HG03139 (cell line): ENCODE data around the gene GGN.

ENCODE experiments used
- ATAC-seq: cut with Tn5 transposase; IDR thresholded peaks from one replicate; pipeline ENCODE4 v1.9.1; 2021; ENCODE audit not compliant: unreplicated experiment

Gene GGN

DNA sequence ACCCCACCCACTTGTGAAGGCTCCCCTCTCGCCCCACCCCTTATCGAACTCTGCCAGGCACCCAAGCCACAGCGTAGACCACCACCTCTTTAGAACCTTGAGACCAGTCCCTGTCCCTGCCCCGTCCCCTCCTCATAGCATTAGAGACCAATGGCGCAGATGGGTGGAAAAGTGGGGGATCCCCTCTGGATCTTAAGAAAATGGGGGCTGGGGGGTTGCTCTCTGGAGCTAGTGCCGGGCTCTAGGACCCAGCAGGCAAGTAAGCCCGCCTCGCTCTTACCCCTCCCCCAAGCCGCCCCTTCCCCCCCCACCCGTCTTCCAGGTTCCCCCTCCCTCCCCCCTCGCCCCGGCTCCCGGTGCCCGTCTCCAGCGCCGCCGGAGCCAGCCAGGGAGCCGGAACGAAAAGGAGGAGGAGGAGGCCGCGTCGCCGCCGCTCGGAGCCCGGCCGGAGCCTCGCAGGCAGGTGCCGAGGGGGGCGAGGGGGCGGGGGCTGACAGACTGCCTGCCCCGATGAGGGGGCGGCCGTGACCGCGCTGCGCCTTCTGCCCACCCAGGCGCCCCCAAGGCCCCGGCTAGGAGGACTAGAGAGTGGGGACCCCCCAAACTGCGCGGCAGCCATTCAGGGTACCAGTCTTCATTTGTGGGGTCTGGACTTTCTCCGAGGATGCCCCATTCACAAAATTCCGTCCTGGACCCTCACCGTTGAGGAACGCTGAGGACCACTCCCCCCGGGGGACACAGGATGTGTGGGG is 691 bp upstream of the GGN start, which contains the start of gene SPRED3:
Gene SPRED3 (plus strand): TSS at position 349 of the 752 bp plus-strand sequence. CDS start 1,606 bp downstream, outside the sequence.
- ATAC-seq: no peak

DNA sequence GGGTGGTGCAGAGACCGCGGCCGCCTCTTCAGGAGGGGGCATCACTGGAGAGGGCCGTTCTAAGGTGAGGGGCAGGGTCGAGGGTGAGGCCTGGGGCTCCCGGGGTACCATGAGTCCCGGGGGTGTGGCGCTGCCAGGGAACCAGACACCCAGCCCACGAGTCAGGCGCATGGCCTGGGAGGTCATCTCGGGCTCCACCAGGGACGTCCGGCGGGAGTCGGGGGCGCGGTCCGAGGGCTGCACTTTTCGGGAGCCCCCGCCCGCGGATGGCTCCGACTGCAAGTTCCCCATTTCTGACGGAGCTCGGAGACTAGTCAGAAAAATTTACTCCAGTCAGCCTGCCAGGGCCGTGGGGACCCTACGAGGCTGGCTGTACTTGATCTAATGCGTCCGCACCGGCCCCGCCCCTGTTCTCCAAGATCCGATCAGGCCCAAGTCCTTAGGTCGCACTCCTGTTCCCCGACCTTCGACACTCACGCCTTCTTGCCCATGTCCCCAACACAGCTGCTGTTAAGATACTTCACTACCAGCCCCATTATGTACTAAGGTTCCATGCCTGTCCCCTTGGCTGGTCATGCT is 774 bp downstream of the GGN start:
- no peak for ATAC-seq

DNA sequence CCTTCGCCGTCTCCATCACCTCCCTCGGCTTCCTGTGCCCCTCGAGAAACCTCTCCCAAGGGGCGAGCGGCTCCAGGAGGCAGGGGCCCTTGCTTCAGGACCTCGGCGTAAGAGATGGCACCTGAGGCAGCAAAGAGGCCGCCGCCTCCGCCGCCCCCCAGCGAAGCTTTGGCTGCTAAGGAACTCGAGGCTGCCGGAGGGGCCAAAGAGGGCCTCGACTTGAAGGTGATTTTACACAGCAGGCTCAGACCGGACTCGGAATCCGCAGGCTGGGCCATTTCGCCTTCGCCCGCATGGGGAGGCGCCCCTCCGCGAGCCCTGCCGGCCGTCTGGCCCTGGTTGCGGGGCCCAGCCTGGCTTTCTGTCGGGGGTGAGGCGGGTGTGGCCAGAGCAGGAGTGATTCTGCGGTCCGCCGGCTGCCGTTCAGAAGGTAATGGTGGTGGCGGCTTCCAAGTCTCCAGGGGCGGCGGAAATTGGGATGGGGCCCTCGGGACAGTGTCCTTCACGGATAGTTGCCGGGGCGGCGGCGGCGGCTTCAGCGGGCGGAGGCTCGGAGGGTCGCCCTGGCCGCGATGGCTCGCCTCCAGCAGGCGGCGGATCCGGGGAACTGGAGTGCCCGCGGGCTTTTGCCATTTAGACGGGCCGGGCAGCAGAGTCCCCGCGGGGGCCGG is 1.4 kb downstream of the GGN start:
- no peak for ATAC-seq

DNA sequence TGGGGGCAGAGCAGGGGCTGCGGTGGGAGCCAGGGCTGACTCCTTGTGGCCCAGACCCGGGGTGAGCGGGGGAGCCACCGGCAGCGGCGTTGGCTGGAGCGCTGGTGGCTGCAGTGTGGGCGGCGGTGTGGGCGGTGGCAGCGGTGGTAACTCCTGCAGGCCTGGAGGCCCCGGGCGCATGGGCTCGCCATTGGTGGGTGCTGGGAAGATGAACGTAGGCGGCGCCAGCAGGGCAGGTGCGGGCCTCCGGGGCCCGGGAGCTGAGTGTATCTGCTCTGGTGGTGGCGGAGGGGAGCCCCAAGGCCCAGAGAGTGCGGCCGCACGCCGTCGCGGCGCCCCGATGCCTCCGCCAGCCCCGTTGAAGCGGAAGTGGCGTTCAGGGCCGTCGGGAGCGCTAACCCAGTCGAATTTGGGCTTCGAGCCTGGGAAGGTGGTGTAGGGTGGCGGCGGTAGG is 2.0 kb downstream of the GGN start:
- no peak for ATAC-seq

DNA sequence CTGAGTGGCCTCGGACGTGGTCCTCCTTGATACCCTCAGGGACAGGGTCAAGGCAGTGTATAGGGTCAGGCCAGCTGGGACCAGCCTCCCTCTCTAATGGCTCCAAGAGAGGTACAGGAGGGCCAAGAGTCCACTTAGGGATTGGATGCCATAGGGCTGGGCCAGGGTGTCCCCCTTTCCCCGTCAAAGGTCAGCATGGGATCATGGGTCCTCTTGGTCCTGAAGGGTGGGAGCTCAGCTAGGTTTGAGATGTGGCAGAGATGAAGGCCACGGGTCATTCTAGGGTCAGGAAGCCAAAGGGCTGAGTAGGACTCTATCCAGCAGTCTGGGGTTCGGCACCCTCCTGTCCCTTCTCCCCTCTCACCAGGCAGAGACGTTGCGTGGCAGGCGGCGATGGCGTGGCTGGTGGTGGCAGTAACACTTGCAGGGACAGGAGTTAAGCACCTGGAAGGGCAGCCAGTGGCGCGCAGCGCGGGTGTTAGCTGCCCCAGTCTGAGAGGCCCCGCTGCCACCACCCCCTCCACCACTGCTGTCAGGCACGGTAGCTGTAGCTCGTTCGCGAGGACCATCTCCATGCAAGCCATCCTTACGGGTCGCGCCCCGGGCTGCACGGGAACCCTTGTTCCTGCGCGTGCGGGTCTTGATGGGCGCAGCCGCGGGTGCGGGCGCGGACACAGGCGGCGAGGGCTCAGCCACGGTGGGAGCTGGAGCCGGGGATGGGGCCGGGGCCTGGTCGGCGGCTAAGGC is 2.6 kb downstream of the GGN start:
- ATAC-seq: no peak

DNA sequence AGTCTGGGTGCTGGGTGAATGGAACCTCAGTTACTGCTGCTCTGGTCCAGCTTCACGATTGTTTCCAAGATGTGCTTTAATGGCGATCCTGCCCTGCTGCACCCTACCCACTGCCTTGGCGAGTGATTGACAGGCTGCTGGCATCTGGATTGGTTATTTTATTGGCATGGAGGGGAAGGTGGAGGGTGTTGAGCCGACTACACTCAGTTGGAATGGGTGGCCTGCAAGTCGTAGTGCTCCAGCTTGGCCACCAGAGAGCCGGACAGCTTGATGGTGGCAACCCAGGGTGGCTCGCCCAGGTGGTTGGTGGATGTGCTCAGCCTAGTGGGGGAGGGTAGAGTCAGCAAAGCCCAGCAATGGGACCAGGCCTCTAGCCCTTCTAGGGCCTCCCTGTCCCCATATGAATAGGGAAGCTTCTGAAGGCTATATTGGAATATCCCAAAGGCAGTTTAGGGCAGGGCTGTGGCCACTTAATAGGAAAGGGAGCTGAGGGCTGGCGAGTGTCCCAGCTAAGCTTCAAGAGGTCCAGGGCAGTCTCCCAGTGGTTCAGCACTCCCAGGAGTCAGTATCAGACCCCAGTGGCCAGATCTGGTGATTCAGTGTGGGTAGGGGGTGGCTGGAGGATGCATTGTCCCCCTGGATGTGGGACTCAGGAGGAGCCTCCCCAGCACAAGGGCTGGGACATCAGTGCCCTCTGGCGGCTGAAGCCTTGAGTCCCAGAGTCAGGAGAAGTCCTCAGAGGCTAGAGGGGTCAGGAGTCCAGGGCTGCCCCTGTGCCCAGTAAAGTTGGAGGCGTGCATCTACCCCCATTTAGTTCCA is 3.4 kb downstream of the GGN start:
- ATAC-seq: no peak

DNA sequence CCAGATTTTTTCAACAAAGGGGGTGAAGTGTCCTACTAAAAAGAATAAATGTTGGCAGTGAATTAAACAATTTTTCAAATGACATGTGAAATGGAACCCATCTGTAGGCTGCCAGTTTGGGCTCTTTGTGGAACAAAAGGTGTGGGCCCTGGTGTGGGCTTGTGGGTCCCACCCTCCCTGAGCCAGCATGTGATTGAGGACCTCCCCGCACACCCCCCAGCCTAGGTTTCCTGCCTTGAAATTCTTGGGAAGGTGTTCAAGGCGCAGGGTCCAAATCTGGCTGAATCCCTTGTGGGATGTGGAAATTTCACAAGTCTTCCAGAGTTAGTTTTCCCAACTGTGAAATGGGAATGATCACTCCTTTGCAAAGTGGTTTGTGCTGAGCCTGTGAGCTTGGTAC is 4.1 kb downstream of the GGN start:
- no peak for ATAC-seq

DNA sequence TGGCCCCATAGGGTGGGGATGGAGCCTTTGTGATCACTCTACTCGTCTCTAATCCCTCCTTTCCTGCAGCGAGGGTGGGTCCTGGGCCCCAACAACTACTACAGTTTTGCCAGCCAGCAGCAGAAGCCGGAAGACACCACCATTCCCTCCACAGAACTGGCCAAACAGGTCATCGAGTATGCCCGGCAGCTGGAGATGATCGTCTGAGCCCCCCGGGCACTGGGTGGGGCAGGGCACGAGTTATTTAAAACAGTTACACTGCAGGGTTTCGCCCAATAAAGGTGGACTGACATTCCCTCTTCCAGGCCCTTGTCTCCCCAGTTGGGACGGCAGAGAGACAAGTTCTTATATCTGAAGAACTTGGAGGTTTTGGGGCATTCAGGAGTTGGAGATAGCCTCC is 4.7 kb downstream of the GGN start:
- no peak for ATAC-seq

DNA sequence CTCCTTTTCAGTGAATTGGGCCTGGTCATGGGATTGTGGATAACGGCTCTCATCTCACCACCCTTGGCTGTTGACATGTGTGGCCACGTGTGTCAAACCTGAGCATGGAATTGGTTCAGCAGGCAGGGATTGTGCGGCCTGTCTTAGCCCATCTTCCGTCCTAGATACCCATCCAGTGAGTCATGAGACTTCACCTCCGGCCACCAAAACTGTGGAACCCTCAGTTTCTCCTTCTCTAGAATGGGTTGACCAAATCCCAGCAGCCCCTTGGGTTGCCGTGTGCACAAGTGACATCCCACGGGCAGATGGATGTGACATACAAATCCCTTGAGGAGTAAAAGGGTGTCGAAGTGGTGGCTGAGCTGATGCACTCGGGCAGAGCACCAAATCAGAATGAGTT is 6.7 kb downstream of the GGN start:
- no peak for ATAC-seq

DNA sequence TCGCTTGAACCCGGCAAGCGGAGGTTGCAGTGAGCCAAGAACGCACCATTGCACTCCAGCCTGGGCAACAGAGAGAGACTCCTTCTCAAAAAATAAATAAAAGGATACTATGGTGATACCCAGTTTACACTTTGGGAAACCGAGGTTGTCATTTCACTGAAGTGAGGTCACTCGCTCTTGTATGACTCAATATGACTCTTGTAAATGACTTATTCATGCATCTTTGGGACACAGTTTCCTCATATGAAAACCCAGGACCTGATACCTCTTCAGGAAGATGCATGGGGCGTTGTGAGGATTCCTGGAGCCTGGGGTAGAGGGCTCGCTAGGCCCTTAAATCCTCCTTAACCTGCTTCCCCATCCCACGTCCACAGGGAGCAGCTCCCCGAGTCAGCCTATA is 9.0 kb downstream of the GGN start:
- no peak for ATAC-seq

DNA sequence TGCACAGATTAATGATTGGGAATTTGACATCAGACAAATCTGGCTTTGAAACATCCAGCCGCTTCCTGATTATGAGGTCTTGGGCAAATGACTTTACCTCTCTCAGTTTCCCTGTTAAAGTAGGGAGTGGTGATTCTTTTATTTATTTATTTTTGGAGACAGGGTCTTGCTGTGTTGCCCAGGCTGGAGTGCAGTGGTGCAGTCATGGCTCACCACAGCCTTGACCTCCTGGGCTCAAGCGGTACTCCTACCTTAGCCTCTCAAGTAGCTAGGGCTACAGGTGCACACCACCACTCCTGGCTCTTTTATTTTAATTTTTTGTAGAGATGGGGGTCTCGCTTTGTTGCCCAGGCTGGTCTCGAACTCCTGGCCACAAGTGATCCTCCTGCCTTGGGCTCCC is 10.8 kb downstream of the GGN start:
- ATAC-seq: no peak

DNA sequence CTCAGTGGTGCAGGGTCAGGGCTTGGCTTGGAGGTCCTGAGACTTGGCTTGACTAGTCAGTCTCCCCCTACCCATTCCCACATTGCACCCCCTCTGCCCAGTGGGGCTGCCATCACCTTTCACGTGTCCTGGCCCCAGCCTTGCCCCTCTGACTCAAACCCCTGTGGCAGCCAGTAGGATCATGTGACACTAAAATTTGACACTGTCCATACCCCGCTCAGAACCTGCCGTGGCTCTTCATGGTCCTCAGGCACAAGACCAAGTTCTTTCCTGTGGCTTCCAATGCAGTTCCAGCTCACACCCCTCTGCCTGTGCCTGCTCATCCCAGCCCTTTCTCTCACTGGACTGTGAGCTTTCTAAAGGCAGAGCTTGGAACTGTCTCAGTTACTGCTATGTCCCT is 11.3 kb downstream of the GGN start:
- ATAC-seq: no peak

DNA sequence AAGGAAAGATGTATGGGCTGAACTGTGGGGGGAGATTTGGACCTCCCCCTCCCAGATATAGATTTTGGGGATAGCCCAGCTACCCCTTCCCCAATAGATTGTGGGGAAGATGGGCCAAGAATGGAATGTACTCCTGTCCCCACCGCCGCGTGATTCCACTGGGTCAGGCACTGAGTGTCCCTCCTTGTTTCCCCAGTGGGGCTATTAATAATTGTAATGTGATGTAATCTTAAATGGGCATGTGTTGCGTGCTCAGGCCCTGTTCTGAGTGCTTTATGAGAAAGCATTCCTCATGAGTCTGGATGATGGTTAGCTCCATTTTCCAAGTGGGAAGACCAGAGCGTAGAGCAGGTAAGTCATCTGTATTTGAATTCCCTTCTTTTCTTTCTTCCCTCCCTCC is 12.1 kb downstream of the GGN start:
- no peak for ATAC-seq

DNA sequence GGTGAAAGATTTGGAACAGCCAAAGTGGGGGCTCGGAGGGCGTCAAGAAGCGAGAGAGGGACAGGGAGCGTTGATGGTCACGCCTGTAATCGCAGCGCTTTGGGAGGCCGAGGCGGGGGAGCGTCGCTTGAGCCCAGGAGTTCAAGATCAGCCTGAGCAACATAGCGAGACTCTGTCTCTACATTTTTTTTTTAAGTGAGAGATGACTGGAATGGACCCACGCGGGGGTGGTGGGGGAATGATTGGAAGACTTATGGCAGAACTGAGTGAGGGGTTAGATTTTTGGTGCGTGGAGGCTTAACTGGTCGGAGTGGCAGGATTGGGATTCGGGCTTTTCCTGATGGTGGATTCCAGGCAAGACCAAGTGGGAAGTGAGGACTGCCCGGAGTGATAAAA is 12.7 kb downstream of the GGN start:
- no peak for ATAC-seq

DNA sequence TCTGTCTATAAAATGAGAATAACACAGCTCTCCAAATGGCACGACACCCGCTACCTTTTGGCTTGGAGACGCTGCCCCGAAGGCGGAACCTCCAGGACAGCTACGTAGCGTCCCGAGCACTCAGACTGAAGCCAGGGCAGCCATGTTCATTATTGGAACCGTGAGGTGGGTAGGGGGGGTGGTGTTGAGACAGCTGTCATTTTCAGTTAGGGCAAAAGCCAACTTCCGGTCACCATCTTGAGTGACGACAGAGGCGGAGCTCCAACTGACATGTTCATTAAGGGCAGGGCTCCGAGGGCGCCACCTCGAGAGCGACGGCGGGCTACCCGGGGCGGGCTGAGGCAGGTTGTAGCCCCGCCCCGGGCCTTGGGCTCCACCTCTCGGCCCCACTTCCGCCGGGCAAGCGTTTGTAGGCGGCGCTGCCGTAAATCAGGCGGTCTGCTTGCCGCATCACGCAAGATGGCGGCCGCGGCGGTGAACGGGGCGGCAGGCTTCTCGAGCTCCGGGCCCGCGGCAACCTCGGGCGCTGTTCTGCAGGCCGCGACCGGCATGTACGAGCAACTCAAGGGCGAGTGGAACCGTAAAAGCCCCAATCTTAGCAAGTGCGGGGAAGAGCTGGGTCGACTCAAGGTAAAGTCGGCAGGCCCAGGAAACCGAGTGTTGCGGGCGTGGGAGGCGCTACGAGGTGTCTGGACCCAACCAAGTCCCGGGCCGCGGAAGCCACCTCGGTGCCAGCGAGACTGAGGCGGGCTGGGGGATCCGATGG is 13.3 kb downstream of the GGN start, which contains the start of gene PSMD8:
Gene PSMD8 (plus strand): TSS at position 240 of the 766 bp plus-strand sequence. CDS start 31 bp downstream, at position 271.
- peak; percentile 89 for ATAC-seq

DNA sequence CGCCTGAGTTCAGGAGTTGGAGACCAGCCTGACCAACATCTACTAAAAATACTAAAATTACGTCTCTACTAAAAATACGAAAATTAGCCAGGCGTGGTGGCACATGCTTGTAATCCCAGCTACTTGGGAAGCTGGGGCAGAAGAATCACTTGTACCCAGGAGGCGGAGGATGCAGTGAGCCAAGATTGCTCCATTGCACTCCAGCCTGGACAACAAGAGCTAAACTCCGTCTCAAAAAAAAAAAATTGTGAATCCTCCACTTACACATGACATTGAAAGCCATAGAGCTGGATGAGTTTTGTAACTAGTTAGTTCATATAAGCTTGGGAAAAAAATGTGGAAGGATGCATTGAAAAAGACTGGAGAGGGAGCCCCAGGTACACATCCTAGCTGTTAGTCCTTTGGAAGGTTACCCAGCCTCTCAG is 13.9 kb downstream of the GGN start:
- ATAC-seq: no peak

DNA sequence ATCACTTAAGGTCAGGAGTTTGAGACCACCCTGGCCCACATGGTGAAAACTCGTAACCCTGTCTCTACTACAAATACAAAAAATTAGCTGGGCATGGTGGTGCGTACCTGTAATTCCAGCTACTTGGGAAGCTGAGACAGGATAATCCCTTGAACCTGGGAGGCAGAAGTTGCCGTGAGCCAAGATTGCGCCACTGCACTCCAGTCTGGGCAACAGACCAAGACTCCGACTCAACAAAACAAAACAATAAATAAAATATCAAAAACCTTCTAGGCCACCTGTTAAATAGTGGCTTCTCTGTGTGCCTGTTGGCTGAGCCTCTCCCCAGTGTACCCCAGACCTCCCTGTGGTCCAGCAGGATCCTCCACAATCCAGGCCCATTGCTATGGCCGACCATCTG is 16.8 kb downstream of the GGN start:
- ATAC-seq: no peak

DNA sequence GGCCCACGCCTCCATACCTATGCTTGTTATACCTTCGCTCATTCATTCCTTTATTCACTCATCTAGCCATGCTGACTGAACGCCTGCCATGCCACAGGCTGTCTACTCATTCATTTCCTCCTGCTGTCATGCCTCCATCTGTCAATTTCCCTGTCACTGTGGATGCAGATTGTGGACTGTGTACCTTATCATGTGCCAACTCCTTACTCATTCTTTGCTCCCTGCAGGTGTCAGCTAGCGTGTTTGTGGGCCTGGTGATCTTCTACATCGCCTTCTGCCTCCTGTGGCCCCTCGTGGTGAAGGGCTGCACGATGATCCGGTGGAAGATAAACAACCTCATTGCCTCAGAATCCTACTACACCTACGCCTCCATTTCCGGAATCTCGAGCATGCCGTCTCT is 17.5 kb downstream of the GGN start:
- no peak for ATAC-seq

DNA sequence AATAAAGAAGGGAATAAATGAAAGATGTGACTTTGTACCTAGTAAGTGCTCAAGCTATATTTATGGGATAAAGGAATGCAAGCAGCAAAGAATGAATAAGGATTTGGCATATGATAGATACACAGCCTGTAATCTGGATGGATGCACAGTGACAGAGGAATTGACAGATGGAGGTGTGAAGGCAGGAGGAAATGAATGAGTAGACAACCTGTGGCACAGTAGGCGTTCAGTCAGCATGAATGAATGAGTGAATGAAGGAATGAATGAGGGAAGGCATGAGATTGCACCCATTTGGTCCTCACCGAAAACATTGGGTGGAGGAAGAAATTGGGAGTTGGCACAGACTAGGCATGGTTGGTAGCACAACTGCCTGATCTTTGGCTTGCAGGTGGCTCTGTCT is 18.2 kb downstream of the GGN start:
- no peak for ATAC-seq

DNA sequence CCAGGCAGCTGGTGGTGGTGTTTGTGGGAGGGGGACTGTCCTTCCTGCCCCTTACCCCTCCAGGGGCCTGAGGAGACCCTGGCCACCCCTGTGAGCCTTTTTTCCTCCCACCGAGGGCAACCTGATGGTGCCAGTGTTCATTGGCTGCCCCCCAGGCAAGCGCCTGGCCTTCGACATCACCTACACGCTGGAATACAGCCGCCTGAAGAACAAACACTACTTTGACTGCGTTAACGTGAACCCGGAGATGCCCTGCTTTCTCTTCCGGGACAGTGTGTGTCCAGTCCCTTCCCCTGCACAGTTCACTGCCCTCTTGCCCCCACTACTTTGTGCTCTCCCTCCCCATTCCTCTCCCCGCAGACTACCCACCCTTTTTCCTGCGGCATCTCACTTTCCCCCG is 20.8 kb downstream of the GGN start:
- ATAC-seq: no peak
